ENCODE results near the gene CSTB. TPM values are rescaled to one million over a fixed set of nuclear protein-coding genes. Genes with fewer than 3 reads are reported as not detected.

Gene CSTB
- total RNA-seq, 4 donors from 2014 or later: 375 to 700 (median 481) TPM

DNA sequence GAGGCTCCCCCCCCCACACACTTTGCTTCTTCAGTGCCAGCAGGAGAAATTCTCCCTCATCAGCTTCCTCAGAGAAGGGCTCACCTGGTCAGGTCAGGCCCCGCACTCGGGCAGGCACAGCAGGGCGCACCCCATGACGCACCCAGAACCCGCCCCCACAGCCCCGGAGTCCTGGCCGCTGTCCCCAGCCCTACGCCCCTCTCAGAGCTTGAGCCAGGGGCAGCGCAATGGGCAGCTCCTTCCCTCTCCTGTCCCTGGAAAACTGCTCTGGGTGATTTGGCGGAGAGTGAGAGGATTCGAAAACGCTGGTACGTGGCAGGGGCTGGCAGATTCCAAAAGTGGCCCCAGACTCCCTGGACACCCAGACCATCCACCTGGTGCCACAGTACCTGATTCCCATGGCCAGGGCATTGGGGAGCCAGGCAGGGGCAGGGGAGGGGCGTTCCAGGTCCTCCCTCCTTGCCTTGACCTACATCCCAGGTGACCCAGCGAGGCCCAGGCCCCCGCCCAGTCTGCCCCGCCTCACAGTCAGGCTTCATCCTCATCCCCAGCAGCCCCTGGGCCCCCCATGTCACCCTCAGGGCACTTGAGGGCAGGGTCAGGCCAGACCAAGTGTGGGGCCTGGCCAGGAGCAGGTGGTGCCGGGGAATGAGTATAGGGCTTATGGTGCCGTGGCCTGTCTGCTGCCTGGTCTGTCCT, 37.0 kb upstream of the CSTB start:
- H3K9me3 ChIP-seq: no peaks in the 10 kb centered on the region

DNA sequence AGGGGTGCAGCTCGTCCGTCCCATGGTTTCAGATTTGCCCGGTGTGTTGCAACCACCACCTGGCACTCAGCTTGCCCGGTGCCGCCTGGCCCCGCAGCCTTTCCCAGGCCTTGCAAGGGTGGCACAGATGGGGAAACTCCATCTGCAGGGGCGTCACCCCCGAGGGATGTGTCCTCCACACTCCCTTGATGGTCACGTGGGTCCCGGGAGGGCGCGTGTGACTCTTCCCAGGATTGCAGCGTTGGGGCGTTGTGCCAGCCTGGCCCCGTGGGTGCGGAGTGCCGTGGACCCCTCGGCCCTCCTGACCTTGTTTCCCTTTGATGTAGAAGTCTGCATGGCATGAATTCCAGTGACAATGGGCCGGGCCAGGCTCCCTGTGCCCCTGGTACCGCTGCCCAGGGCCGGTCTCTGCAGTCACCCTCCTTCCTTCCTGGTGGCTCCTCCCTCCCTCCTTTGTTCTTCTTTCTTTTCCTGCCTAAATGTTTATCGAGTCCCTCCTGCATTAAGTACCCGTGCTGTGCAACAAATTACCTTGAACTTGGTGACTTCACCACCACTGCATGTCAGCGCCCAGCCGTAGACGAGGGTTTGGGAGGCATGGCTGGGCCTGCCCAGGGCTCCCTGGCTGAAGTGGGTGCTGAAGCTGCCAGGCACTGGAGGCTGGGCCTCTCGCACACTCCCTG, 36.2 kb upstream of the CSTB start:
- H3K9me3 ChIP-seq: no peaks in the 10 kb centered on the region
- H3K27ac ChIP-seq: peak overlapping the region; percentile 77 to 85 (median 80)
- 16 to 18% methylated on average over 14 to 19 of the region's 27 CpGs for WGBS, 2 donors
- no peaks in the 10 kb centered on the region for H3K27me3 ChIP-seq
- H3K36me3 ChIP-seq: no peaks in the 10 kb centered on the region
- H3K4me1 ChIP-seq: peaks cover 46 to 80% (median 54%) of the 10 kb centered on the region in 3 donors
- intact Hi-C loops (cut with DNase I): no loop called here
- DNase-seq: no peak
- no peak for TF ChIP-seq POLR2A (IDR thresholded peaks at IDR 0.05)
- TF ChIP-seq, protein P1, sequence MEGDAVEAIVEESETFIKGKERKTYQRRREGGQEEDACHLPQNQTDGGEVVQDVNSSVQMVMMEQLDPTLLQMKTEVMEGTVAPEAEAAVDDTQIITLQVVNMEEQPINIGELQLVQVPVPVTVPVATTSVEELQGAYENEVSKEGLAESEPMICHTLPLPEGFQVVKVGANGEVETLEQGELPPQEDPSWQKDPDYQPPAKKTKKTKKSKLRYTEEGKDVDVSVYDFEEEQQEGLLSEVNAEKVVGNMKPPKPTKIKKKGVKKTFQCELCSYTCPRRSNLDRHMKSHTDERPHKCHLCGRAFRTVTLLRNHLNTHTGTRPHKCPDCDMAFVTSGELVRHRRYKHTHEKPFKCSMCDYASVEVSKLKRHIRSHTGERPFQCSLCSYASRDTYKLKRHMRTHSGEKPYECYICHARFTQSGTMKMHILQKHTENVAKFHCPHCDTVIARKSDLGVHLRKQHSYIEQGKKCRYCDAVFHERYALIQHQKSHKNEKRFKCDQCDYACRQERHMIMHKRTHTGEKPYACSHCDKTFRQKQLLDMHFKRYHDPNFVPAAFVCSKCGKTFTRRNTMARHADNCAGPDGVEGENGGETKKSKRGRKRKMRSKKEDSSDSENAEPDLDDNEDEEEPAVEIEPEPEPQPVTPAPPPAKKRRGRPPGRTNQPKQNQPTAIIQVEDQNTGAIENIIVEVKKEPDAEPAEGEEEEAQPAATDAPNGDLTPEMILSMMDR (IDR thresholded peaks at IDR 0.05): peak in 2 of 6 experiments; percentile 6 to 27
- peak overlapping the region; percentile 19 to 61 (median 27) for H3K4me3 ChIP-seq

More for the DNA sequence above, 37.0 kb upstream of the CSTB start:
- peak overlapping the region in 1 of 4 donors; percentile 28 for H3K4me3 ChIP-seq
- no peaks in the 10 kb centered on the region for H3K27me3 ChIP-seq
- H3K27ac ChIP-seq: peak overlapping the region; percentile 77 to 85 (median 80)
- H3K4me1 ChIP-seq: peaks cover 46 to 86% (median 54%) of the 10 kb centered on the region in 3 donors
- intact Hi-C loops (cut with DNase I): no loop called here
- 60 to 100% methylated on average over 2 to 14 of the region's 19 CpGs for WGBS, 2 donors
- TF ChIP-seq, protein P1 (IDR thresholded peaks at IDR 0.05): no peak
- no peak for TF ChIP-seq POLR2A (IDR thresholded peaks at IDR 0.05)
- DNase-seq: no peak
- no peaks in the 10 kb centered on the region for H3K36me3 ChIP-seq

DNA sequence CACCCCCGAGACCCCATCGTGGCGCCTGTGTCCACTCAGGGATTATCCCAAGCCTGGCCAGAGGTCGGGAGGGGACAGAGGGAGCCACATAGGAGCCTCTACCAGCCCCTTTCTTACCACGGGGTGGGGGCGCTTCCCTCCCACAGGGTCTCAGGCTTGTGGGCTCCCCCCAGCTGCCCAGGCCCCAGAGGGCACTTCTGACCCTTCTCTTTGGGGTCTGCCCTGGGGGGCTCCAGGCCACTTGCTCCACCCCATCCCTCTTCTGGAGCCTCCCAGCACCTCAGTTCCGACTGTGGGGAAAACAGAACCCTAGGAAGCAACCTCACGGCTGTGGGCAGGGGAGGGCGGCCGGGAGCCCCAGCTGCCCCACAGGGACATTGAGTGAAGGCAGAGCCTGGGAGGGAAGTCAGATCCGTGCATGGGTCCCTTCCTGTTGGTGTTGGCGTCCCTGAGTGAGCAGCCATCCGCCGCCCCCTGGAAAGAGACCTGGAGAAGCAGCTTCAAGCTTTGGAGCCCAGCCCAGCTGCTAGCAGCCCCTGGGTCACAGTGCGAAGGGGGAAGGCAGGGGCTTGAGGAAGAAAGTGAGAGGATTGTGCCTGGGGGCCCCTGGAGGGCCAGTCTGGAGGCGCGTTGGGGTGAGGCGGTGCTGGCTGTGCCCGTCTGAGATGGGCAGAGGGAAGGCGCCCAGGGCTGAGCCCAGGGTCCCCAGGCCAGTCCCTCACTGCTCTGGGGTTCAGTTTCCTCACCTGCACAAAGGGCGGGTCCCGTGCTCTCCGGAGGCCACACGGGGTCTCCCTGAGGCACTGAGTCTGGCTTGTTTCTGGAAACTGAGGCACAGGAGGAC, 35.4 kb upstream of the CSTB start:
- Histone ChIP-seq H3K4me3 (peak overlapping the region; percentile 19 to 61 (median 27)), H3K36me3 (peaks cover 0 to 1% (median 0%) of the 10 kb centered on the region in 3 donors), H3K9me3 (no peaks in the 10 kb centered on the region), H3K27me3 (no peaks in the 10 kb centered on the region), H3K27ac (peak overlapping the region; percentile 77 to 85 (median 80)), H3K4me1 (peaks cover 46 to 77% (median 54%) of the 10 kb centered on the region in 3 donors)
- WGBS, 2 donors: 30 to 50% methylated on average over 2 to 9 of the region's 24 CpGs
- no peak for DNase-seq
- intact Hi-C loops (cut with DNase I): no loop called here
- TF ChIP-seq, protein P1 (IDR thresholded peaks at IDR 0.05): no peak
- TF ChIP-seq POLR2A (IDR thresholded peaks at IDR 0.05): no peak

DNA sequence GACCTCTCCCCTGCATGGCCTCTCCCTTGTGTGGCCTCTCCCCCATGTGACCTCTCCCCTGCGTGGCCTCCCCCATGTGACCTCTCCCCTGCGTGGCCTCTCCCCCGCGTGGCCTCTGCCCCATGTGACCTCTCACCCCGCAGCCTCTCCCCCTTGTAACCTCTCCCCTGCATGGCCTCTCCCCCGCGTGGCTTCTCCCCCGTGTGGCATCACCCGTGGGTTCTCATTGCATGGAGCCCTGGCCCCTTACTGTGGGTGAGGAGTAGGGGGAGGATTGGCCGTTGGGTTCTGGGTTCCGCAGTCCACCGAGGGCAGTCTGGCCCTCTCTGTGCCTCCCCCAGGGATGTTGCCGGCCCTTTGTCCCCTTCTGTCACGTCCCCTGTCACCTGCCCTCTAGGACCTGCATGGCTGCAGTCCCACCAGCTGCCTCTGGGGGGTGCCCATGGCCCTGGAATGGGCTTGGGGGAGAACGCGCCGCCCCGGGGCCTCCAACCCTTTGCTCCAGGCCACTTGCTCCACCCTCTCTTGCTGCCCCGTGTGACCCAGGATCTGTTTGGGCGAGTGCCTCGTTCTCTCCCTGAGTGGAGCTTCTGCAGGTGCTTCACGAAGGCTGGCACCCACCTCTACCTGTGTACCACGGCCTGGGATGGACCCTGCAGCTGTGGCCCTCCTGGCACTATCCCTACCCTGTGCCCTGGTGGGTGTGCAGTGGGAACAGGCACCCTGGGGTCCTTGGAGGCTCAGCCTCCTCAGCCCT, 34.6 kb upstream of the CSTB start:
- no peak for DNase-seq
- H3K27ac ChIP-seq: peak overlapping the region; percentile 77 to 85 (median 80)
- 15 to 16% methylated on average over 10 to 14 of the region's 23 CpGs for whole genome bisulfite sequencing, 2 donors
- H3K27me3 ChIP-seq: no peaks in the 10 kb centered on the region
- H3K4me3 ChIP-seq: peak overlapping the region; percentile 19 to 61 (median 27)
- peaks cover 46 to 73% (median 54%) of the 10 kb centered on the region in 3 donors for H3K4me1 ChIP-seq
- no peaks in the 10 kb centered on the region for H3K9me3 ChIP-seq
- TF ChIP-seq POLR2A (IDR thresholded peaks at IDR 0.05): no peak
- TF ChIP-seq, protein P1 (IDR thresholded peaks at IDR 0.05): peak; percentile 86 to 98 (median 95)
- intact Hi-C loops (cut with DNase I): no loop called here
- peaks cover 0 to 9% (median 0%) of the 10 kb centered on the region in 3 donors for H3K36me3 ChIP-seq

All from esophagus squamous epithelium (tissue), 5 donors.